Esophagus squamous epithelium (tissue), 5 donors: ENCODE measurements around the gene ABTB1. TPM values are rescaled to one million over a fixed set of nuclear protein-coding genes. Genes with fewer than 3 reads are reported as not detected.

Experiments
- DNase-seq: peaks from one replicate; lab custom pipeline; 2025; lab: John Stamatoyannopoulos, UW
- H3K27ac ChIP-seq, 4 donors: fragments of 200-600 bp; sonication (generic); one replicate each; pipeline ENCODE4 v1.5.1; 2016 to 2019; ENCODE audit warnings: mild to moderate bottlenecking in 1 of 4
- H3K27me3 ChIP-seq, 4 donors: fragments of 200-600 bp; sonication (generic); 1 replicate in 3 of 4; 2 replicates in 1 of 4; pipeline versions ENCODE4 v1.5.1 to v1.6.0; 2017 to 2021; ENCODE audit warnings: antibody characterized with exemption in 1 of 4
- H3K36me3 ChIP-seq, 3 donors: fragments of 200-600 bp; sonication (generic); one replicate each; pipeline ENCODE4 v1.5.1; 2016 to 2019
- H3K4me1 ChIP-seq, 3 donors: fragments of 200-600 bp; sonication (generic); one replicate each; pipeline ENCODE4 v1.5.1; 2017 to 2019
- H3K4me3 ChIP-seq, 4 donors: fragments of 200-600 bp; sonication (generic); 1 replicate in 3 of 4; 2 replicates in 1 of 4; pipeline ENCODE4 v1.5.1; 2016 to 2019; ENCODE audit warnings: mild to moderate bottlenecking in 2 of 4, moderate library complexity in 1 of 4
- H3K9me3 ChIP-seq, 3 donors: fragments of 200-600 bp; sonication (generic); one replicate each; pipeline ENCODE4 v1.5.1; 2016 to 2019
- CTCF ChIP-seq, 6 experiments: fragments of 450-650 bp in 4 of 6; fragments of 200-600 bp in 2 of 6; sonication (generic) in 2 of 6; IDR thresholded peaks; one replicate each; pipeline ENCODE4 v1.5.1; 2016 to 2019; ENCODE audit warnings: antibody characterized with exemption in 6 of 6, mild to moderate bottlenecking in 4 of 6, moderate library complexity in 4 of 6
- POLR2A ChIP-seq, 4 donors: fragments of 450-650 bp; IDR thresholded peaks; one replicate each; pipeline ENCODE4 v1.6.1; 2017; ENCODE audit warnings: antibody characterized with exemption in 4 of 4, mild to moderate bottlenecking in 4 of 4, moderate library complexity in 3 of 4
- WGBS, 2 donors: methylation state at CpG; one replicate each; pipeline ENCODE4 v1.1.5; 2018; 5-methylcytosine and 5-hydroxymethylcytosine counted together
- intact Hi-C: fragments of 100-400 bp; cut with DNase I; formaldehyde crosslinking; loops from one replicate; pipeline ENCODE4 v1.15.0; 2022
- total RNA-seq, 4 donors: library from RNA; depleted of rRNA; stranded (reverse); fragments of >200 nt; gene quantifications; one replicate each; pipeline ENCODE4 v1.1.0, GENCODE V29; 2016
- donor health status: DM: yes; HTN: yes; CAD: no.

The ABTB1 gene
- total RNA-seq, 4 donors from 2014 or later = 5.6 to 21.4 (median 6.3) TPM

DNA sequence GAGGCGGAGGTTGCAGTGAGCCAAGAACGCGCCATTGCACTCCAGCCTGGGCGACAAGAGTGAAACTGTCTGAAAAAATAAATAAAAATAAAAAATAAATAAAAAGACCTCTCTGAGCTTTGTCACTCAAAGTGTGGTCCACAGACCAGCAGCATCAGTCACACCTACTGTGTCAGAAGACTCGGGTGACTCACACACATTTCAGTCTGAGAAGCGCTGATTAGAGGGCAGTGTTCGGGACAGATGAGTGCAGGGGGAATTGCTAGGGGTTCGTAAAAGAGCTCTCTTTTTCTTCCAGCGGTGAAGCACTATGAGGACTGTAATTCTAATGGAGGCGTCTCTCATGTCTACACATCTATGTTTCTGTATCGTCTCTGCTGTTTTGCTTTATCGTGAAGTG lies 38.1 kb upstream of the ABTB1 start:
- H3K27me3 ChIP-seq = peaks cover 0 to 38% (median 0%) of the 10 kb centered on the region in 4 donors
- TF ChIP-seq CTCF (IDR thresholded peaks at IDR 0.05) (no peak), POLR2A (IDR thresholded peaks at IDR 0.05) (no peak)
- H3K27ac ChIP-seq = no peak overlapping the region
- no peak for DNase-seq
- H3K4me3 ChIP-seq = no peak overlapping the region
- no peaks in the 10 kb centered on the region for H3K9me3 ChIP-seq
- H3K4me1 ChIP-seq = peaks cover 8 to 9% (median 8%) of the 10 kb centered on the region in 3 donors
- intact Hi-C loops = no loop called here
- WGBS, 2 donors = 90 to 92% methylated on average over 12 of the region's 12 CpGs
- no peaks in the 10 kb centered on the region for H3K36me3 ChIP-seq

DNA sequence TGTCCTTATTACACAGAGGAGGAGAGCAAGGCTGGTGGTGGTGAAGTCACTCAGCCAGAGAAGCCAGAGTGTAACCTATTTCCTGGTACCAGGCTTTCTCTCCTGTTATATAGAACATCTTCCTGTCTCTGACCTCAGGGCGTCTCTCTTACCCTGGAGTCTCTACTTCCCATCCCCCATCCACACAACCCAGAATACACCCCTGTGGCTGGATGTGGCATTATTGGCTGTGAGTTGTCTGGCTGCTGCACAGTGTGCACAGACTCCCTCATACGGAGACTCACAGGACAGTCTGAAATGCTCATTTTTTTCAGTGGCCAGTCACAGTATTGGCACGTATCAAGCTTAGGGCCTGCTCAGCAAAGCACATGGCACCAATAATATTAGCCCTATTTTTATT lies 35.2 kb upstream of the ABTB1 start:
- intact Hi-C loops = no loop called here
- TF ChIP-seq POLR2A (IDR thresholded peaks at IDR 0.05) (no peak), CTCF (IDR thresholded peaks at IDR 0.05) (no peak)
- H3K9me3 ChIP-seq = no peaks in the 10 kb centered on the region
- H3K27me3 ChIP-seq = peaks cover 0 to 11% (median 0%) of the 10 kb centered on the region in 4 donors
- 57 to 77% methylated on average over 3 of the region's 3 CpGs for WGBS, 2 donors
- no peak overlapping the region for H3K27ac ChIP-seq
- H3K36me3 ChIP-seq = no peaks in the 10 kb centered on the region
- H3K4me3 ChIP-seq = no peak overlapping the region
- H3K4me1 ChIP-seq = no peaks in the 10 kb centered on the region
- DNase-seq = no peak

DNA sequence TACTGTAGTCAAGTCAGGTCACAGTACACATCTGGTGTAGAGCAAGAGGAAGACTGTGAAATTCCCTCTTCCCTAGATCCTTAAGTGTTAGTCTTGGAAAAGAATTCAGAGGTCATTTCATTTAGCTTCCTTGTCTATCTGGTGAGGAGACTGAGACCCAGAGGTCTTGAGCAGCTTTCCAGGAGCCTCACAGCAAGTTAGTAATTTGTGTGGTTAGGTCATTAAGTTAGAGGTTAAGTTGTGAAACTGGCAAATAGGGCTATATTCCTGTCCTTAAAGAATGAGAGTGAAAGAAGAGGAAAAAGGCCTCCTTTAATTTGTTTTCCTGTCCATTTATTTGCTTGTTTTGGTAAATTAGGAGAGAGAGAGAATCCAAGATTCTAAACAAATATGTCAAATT lies 34.8 kb upstream of the ABTB1 start:
- Histone ChIP-seq H3K27me3 (peaks cover 0 to 8% (median 0%) of the 10 kb centered on the region in 4 donors), H3K9me3 (no peaks in the 10 kb centered on the region), H3K4me1 (no peaks in the 10 kb centered on the region), H3K36me3 (no peaks in the 10 kb centered on the region), H3K27ac (no peak overlapping the region), H3K4me3 (no peak overlapping the region)
- DNase-seq = no peak
- intact Hi-C loops = no loop called here
- TF ChIP-seq CTCF (IDR thresholded peaks at IDR 0.05) (no peak), POLR2A (IDR thresholded peaks at IDR 0.05) (no peak)

GRCh38 chr3:127639173-127640041 lies 33.3 kb upstream of the ABTB1 start:
- WGBS, 2 donors = 61 to 64% methylated on average over 2 to 4 of the region's 5 CpGs
- H3K27me3 ChIP-seq = peaks cover 0 to 8% (median 0%) of the 10 kb centered on the region in 4 donors
- no peaks in the 10 kb centered on the region for H3K36me3 ChIP-seq
- H3K4me3 ChIP-seq = no peak overlapping the region
- intact Hi-C loops = no loop called here
- no peaks in the 10 kb centered on the region for H3K4me1 ChIP-seq
- no peaks in the 10 kb centered on the region for H3K9me3 ChIP-seq
- no peak for DNase-seq
- no peak overlapping the region for H3K27ac ChIP-seq
- no peak for TF ChIP-seq CTCF (IDR thresholded peaks at IDR 0.05)
- TF ChIP-seq POLR2A (IDR thresholded peaks at IDR 0.05) = no peak

DNA sequence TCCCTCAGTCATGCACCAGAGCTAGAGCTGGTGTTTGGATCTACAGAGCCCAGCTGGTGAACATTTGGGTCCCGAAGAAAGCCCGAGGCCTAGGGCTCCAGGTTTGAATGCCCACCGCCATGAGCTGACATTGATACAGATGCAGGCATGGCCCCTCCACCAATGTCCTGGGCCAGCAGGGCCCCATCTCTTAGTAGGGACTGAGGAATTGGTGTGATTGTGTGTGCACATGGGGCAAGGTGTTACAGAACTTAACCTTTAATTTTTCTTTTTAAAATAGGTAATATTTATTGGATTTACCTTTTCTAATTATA lies 32.8 kb upstream of the ABTB1 start:
- TF ChIP-seq POLR2A (IDR thresholded peaks at IDR 0.05) (no peak), CTCF (IDR thresholded peaks at IDR 0.05) (no peak)
- Histone ChIP-seq H3K4me1 (no peaks in the 10 kb centered on the region), H3K4me3 (no peak overlapping the region), H3K9me3 (no peaks in the 10 kb centered on the region), H3K36me3 (no peaks in the 10 kb centered on the region), H3K27me3 (peaks cover 0 to 8% (median 0%) of the 10 kb centered on the region in 4 donors), H3K27ac (no peak overlapping the region)
- intact Hi-C loops = no loop called here
- no peak for DNase-seq
- 94 to 100% methylated on average over 3 of the region's 3 CpGs for WGBS, 2 donors
